ENCODE measurements around the gene BANK1. TPM values are rescaled to one million over a fixed set of nuclear protein-coding genes. Genes with fewer than 3 reads are reported as not detected.

The BANK1 gene
- total and polyA plus RNA-seq, 10 of the 15 experiments (the other 5 are each of a cell fraction or from before 2014, with no cell fraction given) = 0.13 to 2.1 (median 0.42) TPM

DNA sequence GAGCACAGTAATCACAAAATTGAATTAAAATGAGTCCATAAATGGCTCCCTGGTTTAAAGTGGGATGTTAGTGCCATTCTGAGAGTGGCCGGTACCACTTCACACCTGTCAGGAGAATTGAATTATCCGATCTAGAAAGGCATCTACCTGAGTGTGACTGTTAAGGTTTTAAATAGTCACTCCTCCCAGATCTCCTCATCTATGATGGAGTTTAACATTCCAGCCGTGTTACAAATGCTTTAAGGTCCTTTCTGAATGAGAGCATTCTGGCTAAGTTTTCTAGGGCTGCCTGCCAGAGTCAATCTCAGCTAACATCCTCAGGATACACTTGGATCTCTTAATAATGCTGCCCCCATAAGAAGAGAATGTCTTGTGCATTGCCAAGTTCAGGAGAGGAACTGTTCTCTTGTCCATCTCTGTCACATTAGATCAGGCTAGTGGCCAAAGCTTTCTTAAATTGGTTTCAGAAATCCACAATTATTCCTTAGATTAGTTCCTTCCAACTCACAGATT is 323.6 kb downstream of the BANK1 start (continued):
- TF ChIP-seq STAT1 (conservative IDR thresholded peaks at IDR 0.05) (no peak), RAD51 (IDR thresholded peaks at IDR 0.05) (no peak)
- TF ChIP-seq, protein P1, sequence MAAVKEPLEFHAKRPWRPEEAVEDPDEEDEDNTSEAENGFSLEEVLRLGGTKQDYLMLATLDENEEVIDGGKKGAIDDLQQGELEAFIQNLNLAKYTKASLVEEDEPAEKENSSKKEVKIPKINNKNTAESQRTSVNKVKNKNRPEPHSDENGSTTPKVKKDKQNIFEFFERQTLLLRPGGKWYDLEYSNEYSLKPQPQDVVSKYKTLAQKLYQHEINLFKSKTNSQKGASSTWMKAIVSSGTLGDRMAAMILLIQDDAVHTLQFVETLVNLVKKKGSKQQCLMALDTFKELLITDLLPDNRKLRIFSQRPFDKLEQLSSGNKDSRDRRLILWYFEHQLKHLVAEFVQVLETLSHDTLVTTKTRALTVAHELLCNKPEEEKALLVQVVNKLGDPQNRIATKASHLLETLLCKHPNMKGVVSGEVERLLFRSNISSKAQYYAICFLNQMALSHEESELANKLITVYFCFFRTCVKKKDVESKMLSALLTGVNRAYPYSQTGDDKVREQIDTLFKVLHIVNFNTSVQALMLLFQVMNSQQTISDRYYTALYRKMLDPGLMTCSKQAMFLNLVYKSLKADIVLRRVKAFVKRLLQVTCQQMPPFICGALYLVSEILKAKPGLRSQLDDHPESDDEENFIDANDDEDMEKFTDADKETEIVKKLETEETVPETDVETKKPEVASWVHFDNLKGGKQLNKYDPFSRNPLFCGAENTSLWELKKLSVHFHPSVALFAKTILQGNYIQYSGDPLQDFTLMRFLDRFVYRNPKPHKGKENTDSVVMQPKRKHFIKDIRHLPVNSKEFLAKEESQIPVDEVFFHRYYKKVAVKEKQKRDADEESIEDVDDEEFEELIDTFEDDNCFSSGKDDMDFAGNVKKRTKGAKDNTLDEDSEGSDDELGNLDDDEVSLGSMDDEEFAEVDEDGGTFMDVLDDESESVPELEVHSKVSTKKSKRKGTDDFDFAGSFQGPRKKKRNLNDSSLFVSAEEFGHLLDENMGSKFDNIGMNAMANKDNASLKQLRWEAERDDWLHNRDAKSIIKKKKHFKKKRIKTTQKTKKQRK (IDR thresholded peaks at IDR 0.05; ENCODE audit: low read depth, low read length) = no peak
- TF ChIP-seq, protein P2, sequence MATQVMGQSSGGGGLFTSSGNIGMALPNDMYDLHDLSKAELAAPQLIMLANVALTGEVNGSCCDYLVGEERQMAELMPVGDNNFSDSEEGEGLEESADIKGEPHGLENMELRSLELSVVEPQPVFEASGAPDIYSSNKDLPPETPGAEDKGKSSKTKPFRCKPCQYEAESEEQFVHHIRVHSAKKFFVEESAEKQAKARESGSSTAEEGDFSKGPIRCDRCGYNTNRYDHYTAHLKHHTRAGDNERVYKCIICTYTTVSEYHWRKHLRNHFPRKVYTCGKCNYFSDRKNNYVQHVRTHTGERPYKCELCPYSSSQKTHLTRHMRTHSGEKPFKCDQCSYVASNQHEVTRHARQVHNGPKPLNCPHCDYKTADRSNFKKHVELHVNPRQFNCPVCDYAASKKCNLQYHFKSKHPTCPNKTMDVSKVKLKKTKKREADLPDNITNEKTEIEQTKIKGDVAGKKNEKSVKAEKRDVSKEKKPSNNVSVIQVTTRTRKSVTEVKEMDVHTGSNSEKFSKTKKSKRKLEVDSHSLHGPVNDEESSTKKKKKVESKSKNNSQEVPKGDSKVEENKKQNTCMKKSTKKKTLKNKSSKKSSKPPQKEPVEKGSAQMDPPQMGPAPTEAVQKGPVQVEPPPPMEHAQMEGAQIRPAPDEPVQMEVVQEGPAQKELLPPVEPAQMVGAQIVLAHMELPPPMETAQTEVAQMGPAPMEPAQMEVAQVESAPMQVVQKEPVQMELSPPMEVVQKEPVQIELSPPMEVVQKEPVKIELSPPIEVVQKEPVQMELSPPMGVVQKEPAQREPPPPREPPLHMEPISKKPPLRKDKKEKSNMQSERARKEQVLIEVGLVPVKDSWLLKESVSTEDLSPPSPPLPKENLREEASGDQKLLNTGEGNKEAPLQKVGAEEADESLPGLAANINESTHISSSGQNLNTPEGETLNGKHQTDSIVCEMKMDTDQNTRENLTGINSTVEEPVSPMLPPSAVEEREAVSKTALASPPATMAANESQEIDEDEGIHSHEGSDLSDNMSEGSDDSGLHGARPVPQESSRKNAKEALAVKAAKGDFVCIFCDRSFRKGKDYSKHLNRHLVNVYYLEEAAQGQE (IDR thresholded peaks at IDR 0.05; ENCODE audit: low read depth, low read length) = no peak

DNA sequence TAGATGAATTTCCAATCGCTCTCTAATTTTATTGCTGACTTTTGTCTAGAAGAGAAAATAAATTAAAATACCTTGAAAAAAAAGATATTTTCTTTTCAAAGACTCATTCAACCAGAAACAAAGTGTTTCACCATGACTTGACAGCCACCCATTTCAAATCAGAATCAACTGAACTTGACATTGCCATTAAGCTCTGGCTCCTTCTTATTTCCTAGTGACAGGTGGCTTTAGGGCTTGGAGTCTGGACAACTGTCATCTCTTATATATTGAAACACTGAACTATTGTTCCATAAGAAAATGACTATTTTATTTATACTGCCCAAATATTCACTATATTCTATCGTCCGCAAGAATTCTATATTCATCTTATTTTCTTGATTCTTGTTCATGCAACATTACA is 325.6 kb downstream of the BANK1 start:
- ChIA-PET CTCF (no interaction called here), SMC1A (ENCODE audit: uncharacterized antibody, unreplicated experiment) (no interaction called here), RAD21 (ENCODE audit: unreplicated experiment) (no interaction called here), POLR2A (no interaction called here)
- Histone ChIP-seq H3K4me1 (ENCODE audit: control insufficient read depth, insufficient read depth, low read length) (no peaks in the 10 kb centered on the region), H3K4me3 (no peak overlapping the region), H3K4me2 (ENCODE audit: control insufficient read depth, insufficient read depth) (no peak overlapping the region), H3K27ac (ENCODE audit: control insufficient read depth, insufficient read depth) (no peak overlapping the region), H3K9ac (ENCODE audit: control insufficient read depth, insufficient read depth, low read length) (no peak overlapping the region), H3K9me3 (replicated peaks; ENCODE audit: control insufficient read depth, insufficient read depth, low read length) (no peaks in the 10 kb centered on the region), H3K36me3 (ENCODE audit: control insufficient read depth in 2 of 2, insufficient read depth in 2 of 2, low read length in 1 of 2) (no peaks in the 10 kb centered on the region), H3K27me3 (replicated peaks in 1 of 2; ENCODE audit: control insufficient read depth in 2 of 2, insufficient read depth in 2 of 2, low read length in 1 of 2) (no peaks in the 10 kb centered on the region), H3K79me2 (ENCODE audit: control insufficient read depth, insufficient read depth, low read length) (no peaks in the 10 kb centered on the region), H4K20me1 (ENCODE audit: control insufficient read depth, insufficient read depth) (no peaks in the 10 kb centered on the region), H2AFZ (ENCODE audit: control insufficient read depth, low read depth, low read length) (no peak overlapping the region)
- no peak for DNase-seq (ENCODE audit: low read depth, low spot score)
- FAIRE-seq = no peak
- no peak for ATAC-seq
- intact Hi-C loops (cut with micrococcal nuclease; ENCODE audit: unreplicated experiment) = no loop called here
- in situ Hi-C loops (cut with MboI) = no loop called here
- 47% methylated on average over 3 of the region's 3 CpGs for WGBS (ENCODE audit: insufficient coverage, insufficient replicate concordance, low lambda C conversion rate, missing lambda C conversion rate)
- TF ChIP-seq POLR2AphosphoS5 (IDR thresholded peaks at IDR 0.05; ENCODE audit: low read length) (no peak), EED (IDR thresholded peaks at IDR 0.05; ENCODE audit: low read depth) (no peak), FOXK2 (IDR thresholded peaks at IDR 0.05) (no peak), RBBP5 (conservative IDR thresholded peaks at IDR 0.05) (no peak), SUZ12 (IDR thresholded peaks at IDR 0.05; ENCODE audit: unreplicated experiment) (no peak), TCF12 (IDR thresholded peaks at IDR 0.05; ENCODE audit: low read depth, low read length) (no peak)
- TF ChIP-seq, protein P3, sequence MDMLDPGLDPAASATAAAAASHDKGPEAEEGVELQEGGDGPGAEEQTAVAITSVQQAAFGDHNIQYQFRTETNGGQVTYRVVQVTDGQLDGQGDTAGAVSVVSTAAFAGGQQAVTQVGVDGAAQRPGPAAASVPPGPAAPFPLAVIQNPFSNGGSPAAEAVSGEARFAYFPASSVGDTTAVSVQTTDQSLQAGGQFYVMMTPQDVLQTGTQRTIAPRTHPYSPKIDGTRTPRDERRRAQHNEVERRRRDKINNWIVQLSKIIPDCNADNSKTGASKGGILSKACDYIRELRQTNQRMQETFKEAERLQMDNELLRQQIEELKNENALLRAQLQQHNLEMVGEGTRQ (IDR thresholded peaks at IDR 0.05; ENCODE audit: borderline replicate concordance, low read depth, low read length) = no peak
- TF ChIP-seq, protein P4, sequence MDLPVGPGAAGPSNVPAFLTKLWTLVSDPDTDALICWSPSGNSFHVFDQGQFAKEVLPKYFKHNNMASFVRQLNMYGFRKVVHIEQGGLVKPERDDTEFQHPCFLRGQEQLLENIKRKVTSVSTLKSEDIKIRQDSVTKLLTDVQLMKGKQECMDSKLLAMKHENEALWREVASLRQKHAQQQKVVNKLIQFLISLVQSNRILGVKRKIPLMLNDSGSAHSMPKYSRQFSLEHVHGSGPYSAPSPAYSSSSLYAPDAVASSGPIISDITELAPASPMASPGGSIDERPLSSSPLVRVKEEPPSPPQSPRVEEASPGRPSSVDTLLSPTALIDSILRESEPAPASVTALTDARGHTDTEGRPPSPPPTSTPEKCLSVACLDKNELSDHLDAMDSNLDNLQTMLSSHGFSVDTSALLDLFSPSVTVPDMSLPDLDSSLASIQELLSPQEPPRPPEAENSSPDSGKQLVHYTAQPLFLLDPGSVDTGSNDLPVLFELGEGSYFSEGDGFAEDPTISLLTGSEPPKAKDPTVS (IDR thresholded peaks at IDR 0.05; ENCODE audit: low read depth, low read length) = no peak
- no TSS peak for BruUV-seq (replicated peaks)

Measured in GM12878 (cell line).